Left forelimb (tissue), 1 donor: ENCODE measurements around the gene INSL3.
A peak's percentile ranks its signal among the peaks of the same experiment; 100 is the strongest.
"Not testable (repeated sequence)": the region's sequence is repeated elsewhere in the genome, so short reads cannot be mapped to it uniquely, and the experiment has no call there.

Experiments
- DNase-seq: peaks from one replicate; pipeline ENCODE4 v3.0.0-alpha.2; 2018; ENCODE audit warnings: low spot score

Gene INSL3

DNA sequence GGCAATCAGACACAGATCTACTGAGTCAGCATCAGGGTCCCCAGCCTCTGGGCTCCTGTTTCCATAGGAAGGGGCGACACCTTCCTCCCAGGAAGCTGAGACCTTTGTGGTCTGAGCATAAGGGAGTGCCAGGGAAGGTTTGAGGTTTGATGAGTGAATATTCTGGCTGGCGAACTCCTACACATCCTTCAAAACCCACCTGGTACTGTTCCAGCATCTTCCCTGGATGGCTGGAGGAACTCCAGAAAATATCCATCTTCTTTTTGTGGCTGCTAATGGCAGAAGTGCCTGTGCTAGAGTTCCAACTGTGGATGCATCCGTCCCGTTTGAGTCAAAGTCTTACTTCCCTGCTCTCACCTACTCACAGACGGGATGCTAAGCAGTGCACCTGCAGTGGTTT is 9.2 kb downstream of the INSL3 start:
- DNase-seq, result no peak

DNA sequence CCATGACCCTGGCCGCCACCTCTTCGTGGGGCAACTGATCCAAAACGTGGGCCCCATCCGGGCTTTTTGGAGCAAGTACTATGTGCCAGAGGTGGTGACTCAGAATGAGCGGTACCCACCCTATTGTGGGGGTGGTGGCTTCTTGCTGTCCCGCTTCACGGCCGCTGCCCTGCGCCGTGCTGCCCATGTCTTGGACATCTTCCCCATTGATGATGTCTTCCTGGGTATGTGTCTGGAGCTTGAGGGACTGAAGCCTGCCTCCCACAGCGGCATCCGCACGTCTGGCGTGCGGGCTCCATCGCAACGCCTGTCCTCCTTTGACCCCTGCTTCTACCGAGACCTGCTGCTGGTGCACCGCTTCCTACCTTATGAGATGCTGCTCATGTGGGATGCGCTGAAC is 9.6 kb downstream of the INSL3 start:
- no peak for DNase-seq

DNA sequence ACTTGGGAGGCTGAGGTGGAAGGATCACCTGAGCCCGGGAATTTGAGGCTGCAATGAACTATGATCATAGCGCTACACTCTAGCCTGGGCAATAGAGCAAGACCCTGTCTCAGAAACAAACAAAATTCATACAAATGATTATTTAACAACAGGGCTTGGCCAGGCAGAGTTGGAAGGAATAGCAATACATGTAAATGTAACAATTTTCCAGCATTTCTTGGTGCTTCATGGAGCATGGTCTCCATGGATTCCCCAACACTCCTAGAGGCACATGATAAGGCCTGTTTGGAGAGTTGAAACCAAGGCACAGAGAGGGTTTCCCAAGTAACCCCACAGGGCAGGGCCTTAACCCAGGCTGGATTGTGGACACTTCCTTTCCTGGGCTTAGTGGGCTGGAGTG is 10.2 kb downstream of the INSL3 start:
- DNase-seq, result no peak

DNA sequence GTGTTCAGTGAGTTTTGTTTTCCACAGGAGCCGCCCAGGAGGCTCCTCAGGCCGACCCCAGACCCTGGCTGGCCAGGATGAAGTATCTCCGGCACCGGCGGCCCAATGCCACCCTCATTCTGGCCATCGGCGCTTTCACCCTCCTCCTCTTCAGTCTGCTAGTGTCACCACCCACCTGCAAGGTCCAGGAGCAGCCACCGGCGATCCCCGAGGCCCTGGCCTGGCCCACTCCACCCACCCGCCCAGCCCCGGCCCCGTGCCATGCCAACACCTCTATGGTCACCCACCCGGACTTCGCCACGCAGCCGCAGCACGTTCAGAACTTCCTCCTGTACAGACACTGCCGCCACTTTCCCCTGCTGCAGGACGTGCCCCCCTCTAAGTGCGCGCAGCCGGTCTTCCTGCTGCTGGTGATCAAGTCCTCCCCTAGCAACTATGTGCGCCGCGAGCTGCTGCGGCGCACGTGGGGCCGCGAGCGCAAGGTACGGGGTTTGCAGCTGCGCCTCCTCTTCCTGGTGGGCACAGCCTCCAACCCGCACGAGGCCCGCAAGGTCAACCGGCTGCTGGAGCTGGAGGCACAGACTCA is 13.5 kb downstream of the INSL3 start:
- DNase-seq, result no peak

DNA sequence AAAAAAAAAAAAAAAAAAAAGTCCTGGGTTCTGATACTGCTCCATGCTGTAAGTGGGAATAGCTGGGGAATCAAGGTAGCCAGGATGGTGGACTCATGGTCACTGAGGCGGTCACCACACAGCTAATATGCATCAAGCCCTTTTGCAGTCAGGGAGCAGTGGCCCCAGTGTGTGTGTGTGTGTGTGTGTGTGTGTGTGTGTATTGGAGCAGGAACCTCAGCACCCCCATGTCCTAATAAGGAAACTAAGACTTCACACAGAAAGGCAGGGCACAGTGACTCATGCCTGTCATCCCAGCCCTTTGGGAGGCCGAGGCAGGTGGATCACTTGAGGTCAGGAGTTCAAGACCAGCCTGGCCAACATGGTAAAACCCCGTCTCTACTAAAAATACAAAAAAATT is 14.4 kb downstream of the INSL3 start:
- DNase-seq, result no peak

DNA sequence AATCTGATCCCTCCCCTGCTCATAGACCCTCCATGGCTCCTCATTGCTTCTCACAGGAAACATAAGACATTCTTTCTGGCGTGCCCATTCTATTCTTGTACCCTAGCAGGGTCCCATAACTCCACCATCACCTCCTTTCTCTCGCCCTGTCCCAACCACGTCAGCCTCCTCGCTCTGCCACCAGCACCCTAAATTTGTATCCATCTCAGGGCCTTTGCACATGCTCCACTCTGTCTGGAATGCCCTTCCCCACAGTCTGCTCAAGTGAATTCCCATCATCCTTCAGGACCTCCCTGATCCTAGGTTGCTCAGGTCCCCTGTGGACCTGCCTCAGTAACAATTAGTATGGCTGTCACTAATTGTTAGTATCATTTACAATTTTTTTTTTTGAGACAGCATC is 15.9 kb downstream of the INSL3 start:
- DNase-seq, result no peak

DNA sequence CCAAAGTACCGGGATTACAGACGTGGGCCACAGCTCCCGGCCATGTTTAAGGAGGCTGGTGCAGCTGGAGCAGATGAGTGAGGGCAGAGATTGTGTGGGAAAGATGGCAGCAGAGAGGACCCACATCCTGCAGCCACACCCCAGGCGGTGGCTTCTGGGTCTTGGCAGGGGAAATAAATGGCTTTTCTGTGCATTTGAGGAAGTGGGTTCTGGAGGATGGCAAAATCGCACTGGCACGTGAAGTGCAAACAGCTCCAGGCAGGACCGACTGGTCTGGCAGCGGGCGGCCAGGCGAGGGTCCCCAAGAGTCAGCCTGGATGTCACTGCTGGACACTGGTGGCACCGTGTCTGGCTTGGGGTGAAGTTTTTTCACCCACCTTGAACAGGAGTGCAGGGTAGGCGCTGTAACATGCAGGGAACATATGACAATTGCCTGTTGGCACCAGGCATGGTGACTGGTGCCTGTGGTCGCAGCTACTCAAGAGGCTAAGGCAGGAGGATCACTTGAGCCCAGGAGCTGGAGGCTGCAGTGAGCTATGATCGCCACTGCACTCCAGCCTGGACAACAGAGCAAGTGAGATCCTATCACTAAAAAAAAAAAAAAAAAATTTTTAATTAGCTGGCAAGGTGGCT is 17.9 kb downstream of the INSL3 start:
- no peak for DNase-seq

DNA sequence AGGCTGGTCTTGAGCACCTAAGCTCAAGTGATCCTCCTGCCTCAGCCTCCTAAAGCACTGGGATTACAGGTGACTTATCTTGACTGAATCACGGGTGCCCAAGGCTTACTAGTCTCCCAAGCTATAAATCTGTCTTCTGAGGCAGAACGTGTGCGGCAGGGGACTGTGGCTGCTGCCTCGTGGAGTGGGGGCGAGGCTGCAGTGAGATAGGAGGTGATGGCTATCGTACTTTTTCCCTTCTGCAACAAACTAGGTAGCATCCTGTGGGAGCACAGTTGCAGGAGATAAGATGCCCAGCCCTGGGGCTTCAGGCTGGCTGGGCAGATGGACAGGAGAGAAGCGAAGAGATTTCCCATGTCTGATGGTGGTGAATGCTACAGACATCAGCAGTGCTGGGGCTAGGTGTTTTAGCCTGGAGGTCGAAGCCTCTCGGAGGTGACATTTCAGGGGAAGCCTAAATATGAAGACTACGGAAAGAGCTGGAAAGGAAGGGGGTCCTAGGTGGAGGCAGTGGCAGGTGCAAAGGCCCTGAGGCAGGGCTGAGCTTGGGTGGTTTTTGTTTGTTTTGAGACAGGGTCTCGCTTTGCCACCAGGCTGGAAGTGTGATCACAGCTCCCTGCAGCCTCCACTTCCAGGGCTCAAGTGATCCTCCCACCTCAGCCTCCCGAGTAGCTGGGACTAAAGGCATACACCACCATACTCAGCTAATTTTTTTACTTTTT is 19.0 kb downstream of the INSL3 start:
- no peak for DNase-seq

DNA sequence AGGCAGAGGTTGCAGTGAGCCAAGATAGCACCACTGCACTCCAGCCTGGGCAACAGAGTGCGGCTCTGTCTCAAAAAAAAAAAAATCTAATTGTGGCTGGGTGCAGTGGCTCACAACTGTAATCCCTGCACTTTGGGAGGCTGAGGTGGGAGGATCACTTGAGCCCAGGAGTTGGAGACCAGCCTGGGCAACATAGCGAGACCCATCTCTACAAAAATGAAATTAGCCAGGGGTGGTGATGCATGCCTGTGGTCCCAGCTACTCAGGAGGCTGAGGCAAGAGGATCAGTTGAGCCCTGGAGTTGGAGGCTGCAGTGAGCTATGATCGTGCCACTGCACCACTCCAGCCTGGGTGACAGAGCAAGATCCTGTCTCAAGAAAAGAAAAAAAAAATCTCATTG is 22.7 kb downstream of the INSL3 start:
- not testable (repeated sequence) for DNase-seq

DNA sequence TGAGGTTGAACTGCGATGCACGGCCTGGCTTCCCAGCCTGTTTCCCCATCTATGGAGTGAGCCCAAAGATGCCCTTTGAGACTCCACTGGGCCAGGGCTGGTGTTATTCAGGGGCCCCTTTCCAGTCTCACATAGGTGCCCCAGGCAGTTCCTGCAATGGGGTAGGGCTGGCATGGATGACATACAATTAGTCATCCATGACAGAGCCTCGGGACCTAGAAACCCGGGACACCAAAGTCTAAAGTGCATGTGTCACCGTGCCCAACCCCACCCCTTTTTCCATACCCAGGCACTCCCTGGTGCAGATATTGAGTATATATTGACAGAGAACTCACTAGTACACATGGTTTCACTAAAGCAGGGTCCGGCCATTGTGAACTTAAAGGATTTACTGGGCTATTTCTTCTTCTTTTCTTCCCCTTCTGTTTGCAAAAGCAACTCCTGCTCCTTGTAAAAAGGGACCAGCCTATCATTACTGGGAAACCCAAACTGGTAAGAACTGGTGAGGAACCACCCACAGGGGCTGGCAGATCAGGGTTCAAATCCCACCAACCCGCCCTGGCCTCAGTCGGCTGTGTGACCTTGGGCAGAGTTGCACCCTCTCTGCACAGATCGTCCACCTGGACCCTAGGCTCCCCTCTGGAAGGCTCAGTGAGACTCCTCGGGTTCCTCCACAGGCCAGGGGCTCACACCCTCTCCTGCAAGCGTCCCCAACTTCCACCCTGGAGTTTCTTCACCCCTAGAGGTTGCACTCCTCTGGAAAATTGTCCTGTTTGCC is 23.7 kb downstream of the INSL3 start:
- no peak for DNase-seq

DNA sequence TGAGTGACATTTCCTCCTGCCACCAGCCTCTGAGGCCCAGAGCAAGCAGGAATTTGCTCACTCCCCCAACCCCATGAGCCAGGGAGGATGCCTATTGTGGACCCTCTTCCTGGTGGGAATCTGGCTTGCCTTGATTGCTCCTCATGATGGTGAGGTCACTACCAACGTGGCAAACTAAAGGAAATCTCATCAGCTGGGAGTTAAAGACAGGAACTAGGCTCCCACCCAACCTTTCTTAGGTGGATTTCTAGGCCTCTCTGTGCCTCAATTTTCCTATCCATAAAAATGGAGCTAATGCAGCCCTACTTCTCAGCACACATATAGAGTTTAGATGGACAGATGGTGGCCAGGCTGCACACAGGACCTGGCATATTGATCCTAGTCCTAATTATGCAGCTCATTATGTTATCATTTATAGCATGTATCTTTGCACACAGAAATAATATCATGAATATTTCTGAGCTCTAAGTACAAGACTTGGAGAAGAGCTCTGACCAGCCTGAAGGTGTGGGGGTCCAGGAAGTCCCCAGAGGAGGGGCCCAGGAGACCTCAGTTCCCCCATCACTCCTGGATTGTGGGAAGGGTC is 24.4 kb downstream of the INSL3 start:
- no peak for DNase-seq

DNA sequence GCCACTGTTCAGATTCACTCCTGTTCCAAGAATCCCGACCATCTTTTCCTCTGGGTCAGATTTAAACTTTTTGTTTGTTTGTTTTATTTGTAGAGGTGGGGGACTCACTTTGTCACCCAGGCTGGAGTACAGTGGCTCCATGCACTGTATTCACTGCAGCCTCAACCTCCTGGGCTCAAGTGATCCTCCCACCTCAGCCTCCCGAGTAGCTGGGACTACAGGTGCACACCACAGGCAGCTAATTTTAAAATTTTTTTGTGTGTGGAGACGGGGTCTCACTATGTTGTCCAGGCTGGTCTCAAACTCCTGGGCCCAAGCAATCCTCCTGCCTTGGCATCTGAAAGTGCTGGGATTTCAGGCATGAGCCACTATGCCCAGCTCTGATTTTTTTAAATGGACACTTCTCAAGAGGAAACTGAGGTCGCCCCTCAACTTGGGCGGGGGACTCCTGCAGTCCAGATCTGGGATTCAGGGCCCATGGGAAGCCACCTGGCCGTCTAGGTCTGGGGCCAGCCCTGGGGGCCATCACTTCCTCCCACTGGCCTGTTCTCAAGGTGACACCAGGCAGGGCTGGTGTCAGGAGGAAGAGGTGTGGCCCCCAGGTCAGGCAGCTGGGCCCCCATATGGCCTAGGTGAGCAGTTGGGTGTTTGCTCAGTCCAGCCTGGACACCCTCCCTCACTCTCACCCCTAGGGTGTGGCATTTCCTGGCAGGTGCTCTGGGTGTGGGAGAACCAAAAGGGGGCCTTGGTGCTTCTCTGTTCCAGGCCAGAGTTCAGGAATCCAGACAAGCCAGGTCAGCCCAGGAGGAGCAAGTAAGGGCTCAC is 25.1 kb downstream of the INSL3 start:
- DNase-seq, result no peak

DNA sequence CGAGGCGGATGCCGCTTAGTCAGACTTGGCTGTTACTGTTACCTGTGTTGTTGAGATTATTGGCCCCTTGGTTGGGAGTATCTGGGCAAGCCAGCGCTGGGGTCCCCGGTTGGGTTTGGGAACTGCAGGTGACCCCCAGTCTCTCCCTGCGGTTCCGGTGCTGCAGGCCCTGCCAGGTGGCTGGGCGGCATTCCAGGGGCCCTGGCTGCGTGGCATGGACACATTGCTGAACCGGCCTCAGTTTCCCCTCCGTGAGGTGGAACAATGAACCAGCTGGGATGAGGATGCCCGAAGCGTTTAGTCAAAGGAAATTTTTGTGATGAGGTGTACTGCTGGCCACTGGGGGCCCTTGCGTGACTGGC is 25.8 kb downstream of the INSL3 start:
- DNase-seq, result no peak

DNA sequence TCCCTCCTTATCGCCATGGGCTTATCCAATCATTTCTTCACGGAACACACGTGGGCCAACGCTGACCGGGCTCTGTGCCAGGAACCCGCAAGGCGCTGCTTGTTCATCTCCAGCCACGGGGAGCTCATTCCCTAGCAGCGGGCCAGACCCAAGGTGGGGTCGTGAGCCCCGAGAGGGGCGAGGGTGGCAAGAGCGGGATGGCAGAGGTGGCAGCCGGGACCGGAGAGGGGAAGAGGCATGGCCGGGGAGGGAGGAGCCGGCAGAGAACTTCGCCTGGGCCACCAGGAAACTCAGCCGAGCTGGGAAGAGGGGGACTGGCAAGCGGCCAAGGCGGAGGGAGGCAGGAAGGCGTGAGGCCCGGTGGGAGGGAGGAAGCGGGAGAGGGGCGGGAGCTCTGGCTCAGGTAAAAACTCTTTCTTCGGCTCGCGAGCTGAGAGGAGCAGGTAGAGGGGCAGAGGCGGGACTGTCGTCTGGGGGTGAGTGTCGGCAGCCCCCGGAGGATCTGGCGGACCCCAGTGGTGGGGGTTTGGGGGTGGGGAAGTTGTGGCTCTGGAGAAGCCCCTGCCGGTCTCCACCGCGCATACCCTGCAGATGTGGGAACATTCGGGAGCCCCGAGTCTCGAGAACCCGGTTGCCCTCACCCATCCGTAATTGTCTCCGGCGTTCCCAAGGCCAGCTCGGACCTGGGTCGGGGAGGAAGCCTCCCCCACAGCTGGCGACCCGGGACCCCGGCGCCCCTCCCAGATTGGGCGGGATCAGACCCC is 26.4 kb downstream of the INSL3 start, which contains the start of gene B3GNT3:
Gene B3GNT3 (plus strand): TSS at position 408 of the 764 bp plus-strand sequence. CDS start 12,670 bp downstream, outside the sequence.
- no peak for DNase-seq

DNA sequence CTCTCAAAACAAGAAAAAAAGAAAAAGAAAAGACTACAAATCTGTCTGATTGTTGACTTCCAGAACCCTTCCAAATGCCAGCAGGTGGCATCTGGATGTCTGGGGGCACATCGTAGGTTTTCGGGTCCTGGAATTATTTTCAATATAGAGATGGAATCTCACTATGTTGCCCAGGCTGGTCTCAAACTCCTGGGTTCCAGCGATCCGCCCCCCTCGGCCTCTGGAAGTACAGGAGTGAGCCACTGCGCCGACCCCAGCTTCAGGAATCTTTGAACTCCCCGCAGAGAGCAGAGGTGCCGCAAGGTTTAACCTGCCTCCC is 26.9 kb downstream of the INSL3 start:
- no peak for DNase-seq

DNA sequence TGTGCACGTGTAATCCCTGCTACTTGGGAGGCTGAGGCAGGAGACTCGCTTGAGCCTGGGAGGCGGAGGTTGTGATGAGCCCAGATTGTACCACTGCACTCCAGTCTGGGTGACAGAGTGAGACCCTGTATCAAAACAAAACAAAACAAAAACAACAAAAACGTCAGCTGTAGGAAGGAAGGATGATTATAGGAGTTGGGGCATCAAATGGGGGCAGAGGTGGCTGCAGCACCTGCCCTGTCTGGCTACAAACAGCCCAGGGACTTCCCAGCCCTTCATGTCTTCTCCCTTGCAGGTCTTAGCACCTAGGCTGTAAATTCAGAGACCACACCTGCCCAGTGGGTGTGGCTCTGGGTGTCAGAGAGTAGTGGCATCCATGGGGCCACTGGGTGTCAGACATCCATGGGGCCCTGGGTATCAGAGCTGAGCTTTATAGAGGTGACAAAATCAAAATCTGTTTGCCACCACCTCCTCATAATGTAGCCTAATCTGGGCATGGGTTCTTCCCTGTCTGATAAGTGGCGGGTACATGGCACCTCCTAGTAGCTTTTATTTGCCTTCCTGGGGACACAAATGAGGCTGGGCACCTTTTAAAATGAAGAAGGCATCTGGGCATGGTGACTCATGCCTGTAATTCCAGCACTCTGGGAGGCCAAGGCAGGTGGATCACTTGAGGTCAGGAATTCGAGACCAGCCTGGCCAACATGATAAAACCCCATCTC is 31.1 kb downstream of the INSL3 start:
- DNase-seq, result no peak

DNA sequence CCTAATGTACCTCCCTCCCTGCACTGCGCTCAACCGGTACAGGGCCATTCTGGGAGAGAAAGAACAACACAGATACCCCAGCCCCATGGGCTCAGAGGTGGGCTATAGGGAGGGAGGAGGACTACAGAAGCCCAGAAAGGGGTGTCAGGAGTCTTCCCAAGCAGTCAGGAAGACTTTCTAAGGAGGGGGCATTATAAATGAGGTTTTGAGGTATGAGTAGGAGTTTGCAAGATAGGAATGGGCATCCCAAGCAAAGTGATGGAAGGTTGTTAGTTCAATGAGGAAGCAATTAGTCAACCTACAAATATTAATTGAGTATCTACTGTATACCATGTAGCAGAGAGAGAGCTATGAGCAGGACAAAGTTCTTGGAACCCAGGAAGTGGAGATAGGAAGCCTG is 32.7 kb downstream of the INSL3 start:
- no peak for DNase-seq

DNA sequence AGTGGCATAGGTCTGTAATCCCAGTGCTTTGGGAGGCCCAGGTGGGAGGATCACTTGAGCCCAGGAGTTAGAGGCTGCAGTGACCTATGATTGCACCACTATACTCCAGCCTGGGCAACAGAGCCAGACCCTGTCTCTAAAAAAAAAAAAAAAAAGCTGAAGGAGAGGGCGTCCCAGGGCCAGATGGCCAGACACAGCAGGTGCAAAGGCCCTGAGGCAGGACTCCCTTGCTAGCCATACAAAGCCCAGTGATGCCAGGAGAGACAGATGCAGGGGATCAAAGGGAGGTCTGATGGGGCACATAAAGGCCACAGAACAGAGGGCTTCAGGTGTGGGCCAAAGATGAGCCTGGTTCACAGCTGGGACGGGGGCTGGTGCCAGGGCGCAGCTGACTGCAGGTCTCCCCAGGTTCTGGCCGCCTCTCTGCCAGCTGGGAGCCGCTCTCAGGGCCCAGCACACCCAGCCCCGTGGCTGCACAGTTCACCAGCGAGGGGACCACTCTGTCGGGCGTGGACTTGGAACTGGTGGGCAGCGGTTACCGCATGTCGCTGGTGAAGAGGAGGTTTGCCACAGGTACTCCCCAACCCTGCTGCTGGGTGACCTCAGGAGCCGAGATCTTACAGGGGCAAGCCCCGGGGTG is 33.9 kb downstream of the INSL3 start:
- no peak for DNase-seq

DNA sequence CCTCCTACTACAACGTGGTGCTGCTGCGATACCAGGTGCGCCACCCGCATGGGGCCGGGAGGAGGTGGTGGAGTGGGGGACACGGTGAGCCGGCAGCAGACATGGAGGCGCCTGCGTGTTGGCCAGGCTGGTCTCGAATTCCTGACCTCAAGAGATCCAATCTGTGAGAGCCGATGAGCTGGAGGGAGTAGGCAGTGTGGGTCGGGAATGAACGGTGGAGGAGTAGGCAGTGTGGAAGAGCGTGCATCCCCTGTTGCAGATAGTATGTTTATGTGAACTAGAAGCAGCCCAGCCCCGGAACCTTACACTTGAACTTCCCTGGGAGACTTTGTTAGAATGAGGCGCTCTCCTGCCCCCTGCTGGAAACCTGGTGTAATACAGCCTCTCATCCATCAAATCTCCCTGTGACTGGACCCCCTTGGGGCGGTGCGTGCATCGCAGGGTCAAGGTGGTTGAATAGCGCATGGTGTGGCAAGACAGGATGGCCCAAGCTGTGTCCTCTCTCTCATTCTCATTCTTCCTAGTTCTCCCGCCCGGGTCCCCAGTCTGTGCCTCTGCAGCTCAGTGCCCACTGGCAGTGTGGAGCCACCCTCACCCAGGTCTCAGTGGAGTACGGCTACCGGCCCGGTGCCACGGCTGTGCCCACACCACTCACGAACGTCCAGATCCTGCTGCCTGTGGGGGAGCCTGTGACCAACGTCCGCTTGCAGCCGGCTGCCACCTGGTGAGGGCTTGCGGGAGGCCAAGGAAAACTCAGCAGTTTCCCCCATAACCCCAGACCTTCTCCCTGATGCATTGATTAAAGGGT is 36.9 kb downstream of the INSL3 start:
- peak; percentile 79 for DNase-seq
